NCI-H526 treated with DMSO at 0.1 percent for 48 hours (cell line): ENCODE results near the gene LAP3.
"Not testable (repeated sequence)": the region's sequence is repeated elsewhere in the genome, so short reads cannot be mapped to it uniquely, and the experiment has no call there.

Source experiments
- DNase-seq: peaks from one replicate; lab custom pipeline; 2025; lab: John Stamatoyannopoulos, UW

Gene LAP3

DNA sequence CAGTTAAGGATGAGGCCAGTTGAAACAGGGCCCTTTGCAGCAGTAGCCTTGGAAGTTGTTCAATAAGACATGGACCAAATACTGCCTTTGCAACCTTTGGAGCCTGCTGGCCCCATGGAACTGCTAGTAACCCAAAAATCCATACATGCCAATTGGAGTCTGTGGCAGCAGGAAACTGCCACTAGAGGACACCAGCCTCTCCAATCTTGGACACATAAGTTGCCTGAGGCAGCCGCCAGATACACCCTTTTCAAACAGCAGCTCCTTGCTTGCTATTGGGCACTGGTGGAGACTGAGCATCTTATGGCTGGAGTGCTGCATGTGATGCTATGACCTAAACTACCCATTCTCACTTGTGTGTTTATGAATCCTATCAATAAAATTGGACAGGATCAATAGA is 14.8 kb upstream of the LAP3 start:
- no peak for DNase-seq

- no peak for DNase-seq
Observed at GRCh38 chr4:17565846-17566245, 11.2 kb upstream of the LAP3 start.

DNA sequence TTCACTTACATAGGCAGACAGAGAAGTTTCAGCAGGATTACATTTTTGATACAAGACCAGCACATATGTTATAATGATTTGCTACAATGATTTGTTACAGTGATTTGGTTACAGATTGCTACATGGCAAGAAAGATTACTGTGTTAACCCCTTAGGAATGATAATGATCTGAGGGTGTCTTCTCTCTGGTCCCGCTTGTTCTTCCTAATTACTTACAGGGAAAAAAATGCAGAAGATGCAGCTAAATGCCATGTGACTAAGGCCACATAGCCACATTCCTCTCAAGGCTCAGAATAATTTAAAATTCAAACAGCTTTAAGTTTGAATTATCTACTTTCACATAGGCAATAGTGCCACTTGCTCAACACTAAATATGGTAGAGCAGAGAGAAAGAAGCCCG is 9.7 kb upstream of the LAP3 start:
- no peak for DNase-seq

DNA sequence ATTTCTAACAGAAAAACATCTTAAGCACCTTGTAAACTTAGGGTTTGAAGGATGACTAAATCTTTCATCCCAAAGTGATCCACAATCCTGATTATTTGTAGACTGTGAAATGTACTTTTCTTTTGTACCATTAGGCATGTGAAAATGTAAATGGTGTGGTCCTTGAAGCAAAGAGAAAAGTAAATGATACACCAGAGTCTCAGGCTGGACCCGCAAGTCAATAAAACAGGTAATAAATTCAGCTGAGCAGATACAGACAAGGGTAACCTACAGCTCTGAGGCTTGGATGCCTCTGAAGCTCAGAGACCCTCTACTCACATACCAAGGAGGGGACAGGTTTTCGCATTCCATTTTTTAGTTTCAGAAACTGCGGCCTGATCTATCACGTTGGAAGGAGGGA is 2.8 kb upstream of the LAP3 start:
- DNase-seq: no peak

GRCh38 chr4:17575177-17575576 is 1.8 kb upstream of the LAP3 start:
- not testable (repeated sequence) for DNase-seq

GRCh38 chr4:17577665-17578481 is 875 bp downstream of the LAP3 start:
- DNase-seq: peak; percentile 11

- DNase-seq: no peak
Observed at GRCh38 chr4:17578482-17578891, 1.5 kb downstream of the LAP3 start.

DNA sequence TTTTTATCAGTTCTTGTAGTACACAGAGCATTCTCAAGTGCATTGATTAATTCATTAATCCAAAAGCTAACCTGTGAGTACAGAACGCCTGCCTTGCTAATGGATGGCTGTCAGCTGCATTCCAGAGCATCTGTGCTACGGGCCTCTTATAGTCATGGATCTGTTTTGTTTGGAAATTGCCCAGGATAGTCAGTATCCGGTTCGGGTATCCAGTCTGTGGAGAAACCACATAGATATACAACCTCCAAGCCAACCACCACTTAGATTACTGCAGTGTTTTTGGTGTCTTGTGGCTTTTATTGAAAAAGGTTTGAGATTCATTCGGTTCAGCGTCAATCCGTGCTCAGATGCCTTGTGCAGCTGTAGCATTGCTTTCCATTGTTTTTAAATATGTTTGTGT is 4.0 kb downstream of the LAP3 start:
- DNase-seq: no peak

DNA sequence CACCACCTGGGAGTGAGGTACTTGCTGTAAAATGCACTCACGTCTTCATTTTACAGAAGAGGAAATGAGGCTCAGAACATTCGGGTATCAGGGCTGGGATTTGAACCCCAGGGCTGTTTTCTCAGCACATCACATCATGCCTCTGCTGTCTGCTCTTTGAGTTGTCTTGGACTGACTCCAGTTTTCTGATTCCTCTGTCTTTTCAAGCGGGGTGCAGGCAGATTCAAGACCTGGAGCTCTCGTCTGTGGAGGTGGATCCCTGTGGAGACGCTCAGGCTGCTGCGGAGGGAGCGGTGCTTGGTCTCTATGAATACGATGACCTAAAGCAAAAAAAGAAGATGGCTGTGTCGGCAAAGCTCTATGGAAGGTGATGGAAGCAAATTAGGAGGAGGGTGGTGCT is 6.3 kb downstream of the LAP3 start:
- no peak for DNase-seq

- no peak for DNase-seq
Observed at GRCh38 chr4:17583941-17584340, 6.9 kb downstream of the LAP3 start.

DNA sequence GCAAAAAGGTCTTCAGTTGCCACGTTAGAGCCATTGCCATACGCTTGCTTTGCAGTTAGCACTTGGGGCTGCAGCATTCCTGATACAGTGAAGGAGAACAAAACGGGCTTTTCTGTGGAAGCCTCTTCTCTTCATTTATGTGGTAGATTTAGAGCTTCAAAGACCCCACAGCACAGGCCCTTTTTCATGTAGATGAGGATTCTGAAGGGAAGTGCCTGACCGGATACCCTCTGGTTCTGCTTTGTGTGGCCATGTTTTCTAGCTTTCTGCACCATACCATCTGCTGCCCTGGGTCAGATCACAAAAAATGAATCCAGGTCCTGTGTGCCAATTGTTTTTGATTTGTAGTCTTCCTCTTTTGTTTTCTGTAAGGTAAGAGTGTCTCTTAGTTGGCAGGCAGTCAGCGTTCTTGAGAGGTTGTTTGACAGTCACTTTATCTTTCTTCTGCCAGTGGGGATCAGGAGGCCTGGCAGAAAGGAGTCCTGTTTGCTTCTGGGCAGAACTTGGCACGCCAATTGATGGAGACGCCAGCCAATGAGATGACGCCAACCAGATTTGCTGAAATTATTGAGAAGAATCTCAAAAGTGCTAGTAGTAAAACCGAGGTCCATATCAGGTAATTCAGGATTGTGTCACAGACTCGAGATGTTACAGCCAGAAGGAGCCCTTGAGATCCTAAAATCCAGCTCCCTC is 7.7 kb downstream of the LAP3 start:
- no peak for DNase-seq

DNA sequence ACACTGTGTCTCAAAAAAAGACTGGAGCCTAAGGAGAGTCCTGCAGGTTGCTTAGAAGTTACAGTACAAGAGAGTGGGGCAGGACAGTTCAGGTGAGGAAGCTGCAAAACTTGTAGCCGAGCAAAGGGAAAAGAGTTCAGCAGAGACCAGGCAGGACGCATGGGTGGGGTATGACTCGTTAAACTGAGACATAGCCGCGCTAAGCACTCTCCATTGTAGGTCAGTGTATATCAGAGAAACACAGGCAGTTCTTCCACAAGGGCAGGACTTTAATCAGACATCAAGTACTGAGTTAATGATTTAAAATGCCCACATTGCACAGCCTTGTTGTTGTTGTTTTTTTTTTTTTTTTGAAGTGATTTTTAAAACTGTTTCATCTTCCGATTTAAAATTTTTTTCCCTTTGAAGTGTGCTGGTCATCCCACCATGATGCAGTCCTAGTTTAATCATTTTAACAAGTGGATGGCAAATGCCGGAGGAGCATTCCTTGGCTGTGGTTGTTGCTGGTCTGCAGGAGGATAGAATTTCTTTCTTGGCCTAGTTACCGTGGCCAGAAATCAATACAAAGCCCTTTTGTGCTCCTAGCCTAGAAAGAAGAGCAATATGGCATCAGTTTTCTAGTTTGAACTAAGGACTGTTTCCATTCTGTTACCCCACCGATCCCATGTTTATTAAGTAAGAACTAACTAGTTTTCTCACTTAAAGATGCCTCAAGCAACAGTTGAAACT is 10.3 kb downstream of the LAP3 start:
- DNase-seq: no peak

DNA sequence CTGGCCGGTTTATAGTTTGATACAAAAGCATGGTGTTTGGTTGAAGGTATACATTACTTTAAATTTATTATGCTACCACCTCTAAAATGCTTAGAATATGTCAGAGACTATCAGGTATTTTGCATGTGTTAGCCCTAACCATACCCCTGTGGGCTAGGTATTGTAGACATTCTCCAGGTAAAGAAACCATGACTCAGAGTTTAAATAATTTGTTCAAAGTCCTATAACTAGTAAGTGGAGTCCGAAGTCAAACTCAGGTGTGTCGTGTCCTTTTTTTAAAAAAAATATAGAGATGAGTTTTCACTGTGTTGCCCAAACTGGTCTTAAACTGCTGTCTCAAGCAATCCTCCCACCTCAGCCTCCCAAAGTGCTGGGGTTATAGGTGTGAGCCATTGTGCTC is 12.4 kb downstream of the LAP3 start:
- DNase-seq: no peak

DNA sequence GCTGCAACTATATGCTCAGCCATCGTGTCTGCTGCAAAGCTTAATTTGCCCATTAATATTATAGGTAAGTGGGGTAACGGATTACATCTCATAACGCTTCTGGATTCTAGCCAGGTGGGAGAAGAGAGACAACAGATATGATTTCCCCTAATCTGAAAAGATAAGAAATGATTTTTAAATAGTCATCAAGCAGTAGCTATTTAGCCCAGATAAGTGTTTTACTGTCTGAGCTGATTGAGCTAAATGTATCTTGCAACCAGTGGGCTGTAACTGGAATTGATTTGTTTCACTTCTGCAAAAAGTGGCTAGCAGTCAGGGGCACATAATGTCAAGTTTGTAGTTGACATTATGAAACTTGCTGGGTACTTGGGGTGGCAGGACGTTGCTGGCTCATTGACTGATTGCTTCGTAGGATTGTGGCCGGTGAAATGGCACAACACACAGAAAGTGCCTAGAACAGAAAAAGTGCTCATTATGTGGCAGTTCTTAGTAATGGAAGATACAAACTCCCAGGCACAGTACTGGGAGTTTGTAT is 18.5 kb downstream of the LAP3 start:
- no peak for DNase-seq

- no peak for DNase-seq
Observed at GRCh38 chr4:17597517-17597916, 20.5 kb downstream of the LAP3 start.

- DNase-seq: no peak
Observed at GRCh38 chr4:17599826-17600225, 22.8 kb downstream of the LAP3 start.

GRCh38 chr4:17605236-17605635 is 28.2 kb downstream of the LAP3 start:
- DNase-seq: no peak

DNA sequence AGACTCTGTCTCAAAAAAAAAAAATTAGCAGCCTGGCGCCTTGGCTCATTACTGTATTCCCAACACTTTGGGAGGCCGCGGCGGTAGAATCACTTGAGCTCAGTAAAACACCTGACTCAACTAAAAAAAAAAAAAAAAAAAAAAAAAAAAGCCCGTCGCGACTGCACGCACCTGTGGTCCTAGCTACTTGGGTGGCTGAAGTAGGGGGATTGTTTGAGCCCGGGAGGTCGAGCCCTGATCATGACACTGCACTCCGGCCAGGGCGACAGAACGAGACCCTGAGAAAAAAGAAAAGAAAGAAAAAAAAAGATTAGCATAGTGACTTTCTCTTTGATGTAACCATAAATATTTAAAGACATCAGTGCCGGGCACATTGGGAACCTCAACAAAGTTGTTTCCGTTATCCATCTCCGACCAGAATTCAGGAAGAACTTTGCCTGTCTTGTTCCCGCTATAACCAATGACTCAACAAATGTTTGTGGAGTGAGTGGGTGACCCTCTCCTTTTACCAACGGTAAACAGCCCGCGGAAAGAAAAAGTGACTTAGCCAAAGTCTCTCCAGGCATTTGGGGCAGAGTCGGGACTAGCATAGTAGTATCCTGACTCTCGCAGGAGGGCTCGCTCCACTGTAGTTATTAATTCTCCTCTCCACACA is 36.9 kb downstream of the LAP3 start:
- no peak for DNase-seq

DNA sequence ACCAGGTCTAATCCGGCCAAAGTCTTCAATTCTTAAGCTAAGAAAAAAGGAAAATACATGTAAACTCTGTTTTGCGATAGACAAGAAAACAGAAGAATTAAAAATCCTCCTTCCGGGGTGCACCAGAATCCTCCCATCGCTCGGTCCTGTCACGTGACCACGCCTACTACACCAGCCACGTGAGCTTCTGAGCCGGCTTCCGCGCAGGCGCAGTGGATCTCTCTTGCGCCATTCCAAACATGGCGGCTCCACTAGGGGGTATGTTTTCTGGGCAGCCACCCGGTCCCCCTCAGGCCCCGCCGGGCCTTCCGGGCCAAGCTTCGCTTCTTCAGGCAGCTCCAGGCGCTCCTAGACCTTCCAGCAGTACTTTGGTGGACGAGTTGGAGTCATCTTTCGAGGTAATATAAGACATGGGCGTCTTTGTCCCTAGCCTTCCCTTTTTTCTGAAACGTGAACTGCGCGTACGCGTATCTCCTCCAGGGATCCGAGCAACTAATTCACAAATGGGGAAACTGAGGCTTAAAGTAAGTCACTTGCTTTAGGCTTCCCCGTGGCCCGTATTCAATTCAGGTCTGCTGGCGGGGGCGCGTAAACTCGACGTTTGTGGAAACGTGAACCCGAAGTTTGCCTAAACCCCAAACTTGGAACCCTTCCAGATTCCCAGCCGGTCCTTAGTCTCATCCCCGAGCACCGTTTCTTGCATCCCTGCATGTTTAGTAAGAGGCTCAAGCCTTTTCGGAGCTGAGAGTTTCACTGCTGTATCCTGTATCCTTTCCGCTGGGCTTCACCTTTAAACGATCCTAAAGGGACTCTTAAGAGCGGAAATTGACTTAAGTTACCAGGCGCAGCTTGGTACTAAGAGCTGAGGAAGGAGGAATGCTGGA is 37.7 kb downstream of the LAP3 start, which contains the start of gene MED28:
MED28 (plus strand) TSS at position 226 of the 884 bp plus-strand sequence; CDS start at position 240, 14 bp downstream.
- DNase-seq: peak; percentile 90

GRCh38 chr4:17616283-17616682 is 39.3 kb downstream of the LAP3 start:
- no peak for DNase-seq

DNA sequence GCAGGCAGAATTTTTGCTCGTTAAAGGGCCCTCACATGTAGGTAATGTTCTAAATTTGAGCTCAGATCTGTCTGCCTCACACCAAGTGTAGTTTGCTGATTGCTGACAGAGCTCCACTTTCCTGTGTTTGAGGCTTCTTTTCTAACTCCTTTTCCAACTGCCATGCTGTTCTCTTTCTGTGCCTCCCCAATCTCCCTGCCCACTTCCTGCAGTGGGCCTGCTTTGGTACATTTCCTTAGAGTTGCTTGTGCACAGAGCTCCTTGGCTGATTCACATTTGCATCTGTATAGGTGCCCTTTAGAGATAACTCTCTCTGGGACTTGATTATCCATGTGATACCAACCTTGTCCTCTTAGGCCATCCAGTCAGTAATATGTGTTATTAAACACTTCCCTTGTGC is 41.9 kb downstream of the LAP3 start:
- no peak for DNase-seq
